K562 (cell line): ENCODE data around the gene METRNL. TPM values are rescaled to one million over a fixed set of nuclear protein-coding genes. Genes with fewer than 3 reads are reported as not detected.
A peak's percentile ranks its signal among the peaks of the same experiment; 100 is the strongest.

Experiments used
- ARID3A ChIP-seq: IDR thresholded peaks from 2 replicates; pipeline ENCODE4 v1.6.1; 2012; ENCODE audit warnings: low read depth, low read length, improper control_type of control experiment, borderline replicate concordance
- E2F6 ChIP-seq, 2 experiments: IDR thresholded peaks; 2 replicates each; pipeline ENCODE4 v1.6.1; 2011; ENCODE audit warnings: borderline replicate concordance in 1 of 2, control low read depth in 1 of 2, low read depth in 1 of 2, low read length in 1 of 2, mild to moderate bottlenecking in 1 of 2, mixed read lengths in 1 of 2, moderate library complexity in 1 of 2; ENCODE audit not compliant: insufficient read depth in 1 of 2, insufficient read length in 1 of 2, poor library complexity in 1 of 2, severe bottlenecking in 1 of 2; ENCODE audit errors: extremely low read depth in 1 of 2
- KDM1A ChIP-seq, 2 experiments: fragments of 450-650 bp; IDR thresholded peaks; 2 replicates each; pipeline ENCODE4 v1.6.1; 2016; ENCODE audit warnings: mild to moderate bottlenecking in 2 of 2
- MAZ ChIP-seq, 2 experiments: fragments of 450-650 bp in 1 of 2; sonication (generic) in 1 of 2; formaldehyde crosslinking; IDR thresholded peaks in 1 of 2; conservative IDR thresholded peaks in 1 of 2; 2 replicates each; pipeline versions ENCODE4 v1.4.0 to v1.5.0; 2020; ENCODE audit warnings: mild to moderate bottlenecking in 1 of 2, missing genetic modification reagents in 1 of 2
- RBFOX2 ChIP-seq: fragments of 200-400 bp; formaldehyde crosslinking; IDR thresholded peaks from 2 replicates; pipeline ENCODE4 v1.6.1; 2017; ENCODE audit warnings: low read depth, mild to moderate bottlenecking, low read length, moderate library complexity
- ZFP30 ChIP-seq: fragments of 250-450 bp; sonication (Bioruptor Pico); IDR thresholded peaks from 2 replicates; pipeline ENCODE4 v1.8.0; 2022; ENCODE audit warnings: moderate library complexity, mild to moderate bottlenecking, inconsistent platforms, borderline replicate concordance
- ZNF184 ChIP-seq: sonication (generic); formaldehyde crosslinking; IDR thresholded peaks from 2 replicates; pipeline ENCODE4 v1.5.0; 2020; ENCODE audit warnings: missing genetic modification reagents
- polyA plus RNA-seq, 8 experiments: library from polyadenylated mRNA; depleted of rRNA in 4 of 8; stranded (reverse) in 5 of 8; unstranded in 3 of 8; fragments of >200 nt; fragmentation: Nextera tagmentation in 2 of 8; fragmentation: Illumina TruSeq in 1 of 8; extraction: Ambion mirVana in 2 of 8; extraction: Trizol in 1 of 8; gene quantifications; 2 replicates each; pipeline versions ENCODE4 v1.2.1 to v1.2.3, GENCODE V29; 2011 to 2014; ENCODE audit warnings: inconsistent platforms in 1 of 8, missing spikeins in 1 of 8
- total RNA-seq, 7 experiments: library from RNA; depleted of rRNA in 6 of 7; stranded (reverse); fragments of >200 nt in 6 of 7; fragmentation: Illumina TruSeq in 2 of 7; extraction: Trizol in 2 of 7; gene quantifications; 2 replicates each; pipeline versions ENCODE4 v1.2.1 to v1.2.3, GENCODE V29; 2011 to 2021; ENCODE audit warnings: low replicate concordance in 1 of 7

Gene METRNL
- total and polyA plus RNA-seq, 9 of the 15 experiments (the other 6 are each of a cell fraction or from before 2014, with no cell fraction given): 0.17 to 31.8 (median 2.9) TPM

- peak in 1 of 2 experiments; percentile 13 for TF ChIP-seq E2F6 (IDR thresholded peaks at IDR 0.05; ENCODE audit: borderline replicate concordance in 1 of 2, extremely low read depth in 1 of 2, insufficient read depth in 1 of 2, insufficient read length in 1 of 2, low read depth in 1 of 2, low read length in 1 of 2, poor library complexity in 1 of 2, severe bottlenecking in 1 of 2)
- no peak for TF ChIP-seq ZFP30 (CRISPR knock-in tag)
- peak; percentile 13 to 51; a peak in 2 of 4 replicates for TF ChIP-seq MAZ (CRISPR knock-in tag; conservative IDR thresholded peaks at IDR 0.05 in 1 of 2, IDR thresholded peaks at IDR 0.05 in 1 of 2)
- no peak for TF ChIP-seq KDM1A (IDR thresholded peaks at IDR 0.05)
- no peak for TF ChIP-seq ZNF184
- TF ChIP-seq RBFOX2: peak; percentile 45
- no peak for TF ChIP-seq ARID3A
Observed at GRCh38 chr17:83078378-83079351, 744 bp upstream of the METRNL start (continued).
